Measurements from ENCODE around the gene ILF3.
A peak's percentile ranks its signal among the peaks of the same experiment; 100 is the strongest.
"Not testable (repeated sequence)": the region's sequence is repeated elsewhere in the genome, so short reads cannot be mapped to it uniquely, and the experiment has no call there.

The ILF3 gene

GRCh38 chr19:10642473-10643171 lies 11.5 kb upstream of the ILF3 start:
- DNase-seq (ENCODE audit: low read depth in 2 of 2), result no peak

DNA sequence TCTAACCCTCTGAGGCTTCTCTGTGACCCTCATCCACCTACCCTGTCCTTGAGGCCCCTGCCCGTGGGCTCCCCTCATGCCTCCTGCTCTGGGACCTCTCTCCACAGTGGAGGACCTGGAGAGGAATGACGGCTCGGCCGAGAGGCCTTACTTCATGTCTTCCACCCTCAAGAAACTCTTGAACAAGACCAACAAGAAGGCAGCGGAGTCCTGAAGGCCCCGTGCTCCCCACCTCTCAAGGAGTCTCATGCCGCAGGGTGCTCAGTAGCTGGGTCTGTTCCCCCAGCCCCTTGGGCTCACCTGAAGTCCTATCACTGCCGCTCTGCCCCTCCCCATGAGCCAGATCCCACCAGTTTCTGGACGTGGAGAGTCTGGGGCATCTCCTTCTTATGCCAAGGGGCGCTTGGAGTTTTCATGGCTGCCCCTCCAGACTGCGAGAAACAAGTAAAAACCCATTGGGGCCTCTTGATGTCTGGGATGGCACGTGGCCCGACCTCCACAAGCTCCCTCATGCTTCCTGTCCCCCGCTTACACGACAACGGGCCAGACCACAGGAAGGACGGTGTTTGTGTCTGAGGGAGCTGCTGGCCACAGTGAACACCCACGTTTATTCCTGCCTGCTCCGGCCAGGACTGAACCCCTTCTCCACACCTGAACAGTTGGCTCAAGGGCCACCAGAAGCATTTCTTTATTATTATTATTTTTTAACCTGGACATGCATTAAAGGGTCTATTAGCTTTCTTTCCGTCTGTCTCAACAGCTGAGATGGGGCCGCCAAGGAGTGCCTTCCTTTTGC lies 10.8 kb upstream of the ILF3 start:
- no peak for DNase-seq (ENCODE audit: low read depth in 2 of 2)

DNA sequence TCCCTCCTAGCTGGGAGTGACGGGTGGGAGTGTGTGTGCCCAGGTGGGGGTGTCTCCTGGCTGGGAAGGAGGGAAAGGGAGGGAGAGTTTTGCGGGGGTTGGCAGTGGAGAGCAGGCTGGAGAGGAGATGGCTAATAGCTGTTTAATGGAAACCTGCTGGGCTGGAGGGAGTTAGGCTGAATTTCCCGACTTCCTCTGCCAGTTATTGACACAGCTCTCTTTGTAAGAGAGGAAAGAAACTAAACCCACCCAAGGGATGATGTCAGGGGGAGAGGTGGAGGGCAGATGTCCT lies 10.2 kb upstream of the ILF3 start:
- no peak for DNase-seq (ENCODE audit: low read depth in 2 of 2)

- DNase-seq (ENCODE audit: low read depth in 2 of 2), result peak; percentile 78 to 80
Measured at GRCh38 chr19:10644260-10645007, 9.7 kb upstream of the ILF3 start.

GRCh38 chr19:10646456-10647159 lies 7.5 kb upstream of the ILF3 start:
- no peak for DNase-seq (ENCODE audit: low read depth in 2 of 2)

DNA sequence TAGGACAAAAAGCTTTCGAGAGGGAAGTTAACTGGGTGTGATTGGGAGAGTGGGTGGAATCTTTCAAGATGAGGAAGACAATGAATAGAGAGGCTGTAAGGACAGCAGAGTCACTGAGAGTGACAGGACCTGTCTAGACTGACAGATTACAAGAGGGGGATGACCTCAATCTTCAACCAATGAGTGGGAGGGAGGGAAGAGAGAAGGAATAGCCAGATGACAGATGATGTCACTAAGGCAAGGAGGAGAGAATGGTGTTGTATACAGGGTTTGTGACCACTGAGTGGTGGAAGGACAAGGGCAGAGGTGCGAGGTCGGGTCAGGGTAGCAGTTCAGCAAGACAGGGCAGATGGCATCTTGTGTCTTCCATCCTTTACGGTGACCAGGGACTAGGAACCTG lies 5.8 kb upstream of the ILF3 start:
- no peak for DNase-seq (ENCODE audit: low read depth in 2 of 2)

DNA sequence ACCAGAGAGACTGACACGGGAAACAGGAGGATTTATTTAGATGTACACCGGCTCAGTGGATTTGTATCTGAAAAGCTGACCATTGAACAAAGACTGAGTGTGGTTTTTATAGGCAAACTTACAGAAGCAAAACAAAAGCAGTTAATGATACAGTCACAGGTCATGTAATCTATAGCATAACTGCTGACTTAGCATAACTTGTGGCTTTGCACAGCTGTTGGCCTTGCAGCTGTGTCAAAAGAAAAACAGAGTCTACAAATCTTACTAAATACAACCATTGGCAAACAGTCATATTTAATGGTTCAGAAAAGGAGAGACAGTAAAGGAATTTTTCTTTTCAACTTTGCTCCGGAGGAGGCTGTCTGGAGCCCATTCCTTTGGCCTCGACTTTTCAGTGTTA lies 2.3 kb upstream of the ILF3 start:
- no peak for DNase-seq (ENCODE audit: low read depth in 2 of 2)

DNA sequence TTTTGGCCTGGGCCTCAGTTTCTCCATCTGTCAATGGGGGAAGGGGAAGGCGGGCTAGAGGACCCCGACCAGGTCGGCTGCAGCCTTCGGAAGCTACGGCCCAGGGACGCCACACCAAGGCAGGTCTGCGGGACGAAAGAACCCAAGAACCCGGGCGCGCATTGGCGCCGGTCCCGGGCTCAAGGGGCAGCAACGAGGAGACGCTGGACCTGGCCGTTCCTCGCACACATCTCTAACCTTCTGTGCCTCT lies 739 bp upstream of the ILF3 start:
- DNase-seq (ENCODE audit: low read depth in 2 of 2), result no peak

DNA sequence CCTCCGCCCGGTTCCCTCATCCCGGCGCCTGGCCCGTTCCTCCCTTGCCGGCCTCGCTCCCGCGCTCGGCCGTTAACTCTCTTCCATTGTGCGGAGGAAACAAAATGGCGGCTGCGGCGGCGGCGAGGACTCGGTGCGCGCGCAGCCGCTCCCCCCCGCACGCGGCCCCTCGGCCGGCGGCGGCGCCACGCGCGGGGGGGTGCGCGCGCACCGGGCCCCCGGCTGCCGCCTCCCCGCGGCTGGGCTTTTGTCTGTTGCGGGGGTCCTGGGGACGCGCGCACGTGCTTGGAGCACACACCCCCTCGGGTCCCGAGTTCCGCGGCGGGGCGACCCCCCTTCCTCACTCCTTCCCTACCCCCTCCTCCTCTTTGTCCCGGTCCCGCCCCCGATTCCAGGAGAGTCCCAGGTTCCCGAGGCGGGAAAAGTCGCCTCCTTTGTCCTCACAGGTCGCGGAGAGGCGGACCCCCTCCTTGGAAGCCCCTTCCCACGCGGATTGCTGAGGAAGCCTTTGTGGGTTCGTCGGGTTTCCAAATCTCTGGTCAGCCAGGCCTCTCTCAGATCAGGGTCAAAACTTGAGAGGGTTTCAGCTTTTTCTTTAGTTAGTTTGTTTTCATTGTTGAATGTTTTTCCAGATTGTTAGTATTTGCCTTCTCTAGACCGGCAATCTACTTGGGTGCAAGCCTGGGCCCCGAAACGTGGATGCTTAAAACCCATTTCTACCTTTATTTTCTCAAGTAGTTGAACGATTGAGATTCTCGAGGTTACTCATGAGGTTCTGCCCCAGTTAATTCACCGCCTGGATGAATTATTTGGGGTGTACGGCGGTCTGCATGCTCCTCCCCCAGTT lies 687 bp downstream of the ILF3 start:
- DNase-seq (ENCODE audit: low read depth in 2 of 2), result peak; percentile 44 to 58

- no peak for DNase-seq (ENCODE audit: low read depth in 2 of 2)
Measured at GRCh38 chr19:10655457-10656312, 1.5 kb downstream of the ILF3 start.

GRCh38 chr19:10660346-10660745 lies 6.2 kb downstream of the ILF3 start:
- no peak for DNase-seq (ENCODE audit: low read depth in 2 of 2)

DNA sequence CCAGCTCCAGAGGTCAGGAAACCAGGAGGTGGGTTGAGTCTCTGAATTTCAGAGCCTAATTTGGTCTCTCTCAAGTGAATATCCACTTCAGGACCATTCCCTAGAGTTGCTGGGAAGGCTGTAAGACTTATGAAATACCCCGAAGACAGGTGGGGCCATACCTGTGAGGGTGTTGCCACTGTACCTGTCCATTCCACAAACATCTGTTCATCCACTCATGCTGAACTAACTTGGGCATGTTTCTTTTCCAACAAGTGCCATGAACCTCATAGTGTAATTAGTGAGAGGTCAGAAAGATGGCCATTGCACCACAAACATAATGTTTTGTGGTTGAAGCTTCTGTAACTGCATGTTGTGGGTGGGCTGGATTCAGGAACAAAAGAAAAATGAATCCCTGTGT lies 7.8 kb downstream of the ILF3 start:
- no peak for DNase-seq (ENCODE audit: low read depth in 2 of 2)

DNA sequence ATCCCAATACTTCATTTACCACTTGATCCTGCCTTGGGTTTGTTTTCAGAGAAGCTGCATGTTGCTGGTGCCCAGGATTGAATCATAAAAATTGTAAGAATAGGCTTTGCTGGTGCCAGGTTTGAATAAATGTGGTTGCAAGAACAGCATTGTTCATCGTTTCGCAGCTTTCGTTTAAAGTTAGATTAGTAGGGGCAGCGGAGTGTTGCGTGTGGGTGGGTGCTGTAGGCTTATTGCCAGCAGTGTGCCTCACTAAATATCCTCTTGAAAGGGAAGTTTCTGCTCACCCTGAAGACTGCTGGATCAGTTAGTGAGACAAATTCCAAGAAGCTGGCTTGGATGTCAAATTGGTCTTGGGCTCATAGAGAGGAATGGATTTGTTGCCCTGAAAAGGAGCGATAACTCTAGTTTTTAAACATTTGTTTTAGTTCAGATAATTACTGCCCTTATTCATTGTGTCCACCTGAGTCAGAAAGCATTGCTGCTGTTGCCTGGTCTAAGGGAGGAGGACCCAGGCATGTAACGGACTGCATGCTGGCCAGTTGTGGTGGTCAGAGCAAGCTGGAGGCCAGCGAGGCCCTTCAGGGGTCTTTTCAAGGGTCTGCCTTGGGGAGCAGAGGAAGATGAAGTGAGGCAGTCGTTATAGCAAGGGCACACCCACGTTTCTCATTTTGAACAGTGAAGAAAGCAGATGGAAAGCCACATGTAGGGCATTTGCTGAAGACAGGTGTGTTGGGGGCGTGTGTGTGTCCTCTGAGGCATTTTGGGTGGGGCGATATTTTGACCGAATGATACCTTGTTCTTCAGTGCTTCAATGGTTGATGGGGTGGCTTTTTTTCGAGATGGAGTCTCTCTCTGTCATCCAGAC lies 8.5 kb downstream of the ILF3 start:
- peak in 1 of 2 donors; percentile 21 for DNase-seq (ENCODE audit: low read depth in 2 of 2)

- not testable (repeated sequence) for DNase-seq (ENCODE audit: low read depth in 2 of 2)
Measured at GRCh38 chr19:10663252-10663563, 9.1 kb downstream of the ILF3 start.

- no peak for DNase-seq (ENCODE audit: low read depth in 2 of 2)
Measured at GRCh38 chr19:10667867-10668266, 13.7 kb downstream of the ILF3 start.

DNA sequence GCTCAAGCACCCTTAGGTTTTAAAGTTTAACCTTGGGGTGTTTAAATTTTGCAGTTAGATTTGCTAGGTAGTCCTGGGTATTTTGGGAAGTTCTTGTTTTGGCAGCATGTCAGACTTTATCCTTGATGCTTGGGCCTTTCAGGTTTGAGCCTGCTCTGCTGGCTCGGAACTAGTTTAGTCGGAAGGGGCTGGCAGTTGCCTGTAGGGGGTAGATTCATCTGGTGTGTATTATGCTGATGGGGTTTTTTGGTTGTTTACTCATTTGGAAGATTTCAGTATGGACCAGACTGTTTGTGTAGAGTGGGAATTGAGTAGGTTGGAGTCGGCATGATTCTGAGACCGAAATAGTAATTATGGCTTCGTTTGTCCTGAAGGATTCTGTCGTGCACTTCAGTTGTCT lies 15.1 kb downstream of the ILF3 start:
- no peak for DNase-seq (ENCODE audit: low read depth in 2 of 2)

GRCh38 chr19:10670182-10670581 lies 16.0 kb downstream of the ILF3 start:
- DNase-seq (ENCODE audit: low read depth in 2 of 2), result no peak

GRCh38 chr19:10670876-10671804 lies 17.0 kb downstream of the ILF3 start:
- no peak for DNase-seq (ENCODE audit: low read depth in 2 of 2)

DNA sequence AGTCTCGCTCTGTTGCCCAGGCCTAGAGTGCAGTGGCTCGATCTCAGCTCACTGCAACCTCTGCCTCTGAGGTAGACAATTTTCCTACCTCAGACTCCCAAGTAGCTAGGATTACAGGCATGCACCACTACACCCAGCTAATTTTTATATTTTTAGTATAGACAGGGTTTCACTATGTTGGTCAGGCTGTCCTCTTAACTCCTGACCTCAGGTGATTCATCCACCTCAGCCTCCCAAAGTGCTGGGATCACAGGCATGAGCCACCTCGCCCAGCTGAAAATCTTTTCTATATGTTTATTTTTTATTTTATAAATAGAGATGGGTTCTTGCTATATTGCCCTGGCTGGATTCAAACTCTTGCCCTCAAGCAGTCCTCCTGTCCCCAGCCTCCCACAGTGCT lies 17.8 kb downstream of the ILF3 start:
- DNase-seq (ENCODE audit: low read depth in 2 of 2), result not testable (repeated sequence)

Data from stimulated activated CD4-positive, alpha-beta T cell treated with anti-CD3 and anti-CD28 coated beads, Interleukin-4, amount 100 ng/mL, for 48 hours (primary cell).